ENCODE results near the gene PTPRK.

DNA sequence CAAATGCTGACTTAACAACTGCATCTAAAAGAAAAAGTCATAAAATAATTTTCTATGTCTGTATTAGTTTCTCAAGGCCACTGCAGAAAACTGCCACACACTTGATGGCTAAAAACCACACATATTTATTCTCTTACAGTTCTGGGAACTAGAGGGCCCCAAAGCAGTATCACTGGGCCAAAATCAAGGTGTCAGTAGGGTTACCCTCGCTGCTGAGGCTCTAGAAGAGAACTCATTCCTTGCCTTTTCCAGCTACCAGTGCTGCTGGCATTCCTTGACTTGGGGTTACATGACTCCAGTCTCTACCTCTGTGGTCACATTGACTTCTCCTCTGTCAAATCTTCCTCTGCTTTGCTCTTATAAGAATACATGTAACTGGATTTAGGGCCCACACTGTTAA is 494.9 kb downstream of the PTPRK start:
- TF ChIP-seq, protein P1, sequence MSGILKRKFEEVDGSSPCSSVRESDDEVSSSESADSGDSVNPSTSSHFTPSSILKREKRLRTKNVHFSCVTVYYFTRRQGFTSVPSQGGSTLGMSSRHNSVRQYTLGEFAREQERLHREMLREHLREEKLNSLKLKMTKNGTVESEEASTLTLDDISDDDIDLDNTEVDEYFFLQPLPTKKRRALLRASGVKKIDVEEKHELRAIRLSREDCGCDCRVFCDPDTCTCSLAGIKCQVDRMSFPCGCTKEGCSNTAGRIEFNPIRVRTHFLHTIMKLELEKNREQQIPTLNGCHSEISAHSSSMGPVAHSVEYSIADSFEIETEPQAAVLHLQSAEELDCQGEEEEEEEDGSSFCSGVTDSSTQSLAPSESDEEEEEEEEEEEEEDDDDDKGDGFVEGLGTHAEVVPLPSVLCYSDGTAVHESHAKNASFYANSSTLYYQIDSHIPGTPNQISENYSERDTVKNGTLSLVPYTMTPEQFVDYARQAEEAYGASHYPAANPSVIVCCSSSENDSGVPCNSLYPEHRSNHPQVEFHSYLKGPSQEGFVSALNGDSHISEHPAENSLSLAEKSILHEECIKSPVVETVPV (CRISPR knock-in tag; IDR thresholded peaks at IDR 0.05), result no peak
- TF ChIP-seq CSDC2 (CRISPR knock-in tag; IDR thresholded peaks at IDR 0.05) (no peak), ISL1 (CRISPR knock-in tag; IDR thresholded peaks at IDR 0.05) (no peak), GLIS3 (CRISPR knock-in tag; IDR thresholded peaks at IDR 0.05) (no peak), PATZ1 (CRISPR knock-in tag; IDR thresholded peaks at IDR 0.05; ENCODE audit: borderline replicate concordance) (no peak), ZNF8 (CRISPR knock-in tag; IDR thresholded peaks at IDR 0.05) (no peak), ZFP3 (CRISPR knock-in tag; IDR thresholded peaks at IDR 0.05) (no peak)

Measured in SK-N-SH treated with all-trans-retinoic acid at 6 μM for 48 hours (cell line).